ENCODE measurements around the gene RBBP8. TPM values are rescaled to one million over a fixed set of nuclear protein-coding genes. Genes with fewer than 3 reads are reported as not detected.
A peak's percentile ranks its signal among the peaks of the same experiment; 100 is the strongest.

Gene RBBP8
- total RNA-seq, 1 donor from 2014 or later: 10.4 TPM

DNA sequence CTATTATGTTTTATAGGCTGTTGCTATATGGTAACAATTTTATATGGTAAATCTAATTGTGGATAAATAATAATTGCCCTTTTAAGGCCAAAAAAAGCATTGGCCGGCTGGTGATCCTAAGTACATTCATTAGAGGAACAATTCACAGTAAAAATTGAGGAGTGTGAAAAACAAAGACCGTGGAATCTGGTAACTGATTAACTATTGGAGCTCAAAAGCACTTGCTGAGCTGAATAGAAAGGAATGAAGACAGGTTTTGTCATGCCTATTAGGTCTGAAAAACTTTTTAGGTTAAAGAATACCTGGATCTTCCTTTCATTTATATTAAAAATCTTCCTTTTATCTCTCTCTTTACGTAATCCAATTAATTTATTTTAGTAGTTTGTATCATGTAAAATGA, 18.5 kb upstream of the RBBP8 start:
- Histone ChIP-seq H3K27me3 (ENCODE audit: control insufficient read depth in 3 of 3, insufficient read depth in 3 of 3, low read length in 3 of 3) (no peaks in the 10 kb centered on the region), H3K27ac (ENCODE audit: low read depth, low read length) (no peak overlapping the region), H3K9me3 (ENCODE audit: control insufficient read depth in 3 of 3, low read length in 3 of 3) (no peaks in the 10 kb centered on the region), H3K36me3 (ENCODE audit: control insufficient read depth in 3 of 3, insufficient read depth in 3 of 3, low read length in 3 of 3) (no peaks in the 10 kb centered on the region), H3K9ac (ENCODE audit: low read depth in 1 of 3, low read length in 3 of 3) (no peak overlapping the region), H3K4me1 (ENCODE audit: control insufficient read depth in 3 of 3, insufficient read depth in 3 of 3, low read length in 3 of 3) (no peaks in the 10 kb centered on the region), H3K4me3 (ENCODE audit: low read length in 3 of 3) (no peak overlapping the region)

GRCh38 chr18:22915337-22915736, 17.8 kb upstream of the RBBP8 start:
- Histone ChIP-seq H3K27me3 (ENCODE audit: control insufficient read depth in 3 of 3, insufficient read depth in 3 of 3, low read length in 3 of 3) (no peaks in the 10 kb centered on the region), H3K36me3 (ENCODE audit: control insufficient read depth in 3 of 3, insufficient read depth in 3 of 3, low read length in 3 of 3) (no peaks in the 10 kb centered on the region), H3K9ac (ENCODE audit: low read depth in 1 of 3, low read length in 3 of 3) (no peak overlapping the region), H3K4me3 (ENCODE audit: low read length in 3 of 3) (no peak overlapping the region), H3K4me1 (ENCODE audit: control insufficient read depth in 3 of 3, insufficient read depth in 3 of 3, low read length in 3 of 3) (no peaks in the 10 kb centered on the region), H3K9me3 (ENCODE audit: control insufficient read depth in 3 of 3, low read length in 3 of 3) (no peaks in the 10 kb centered on the region), H3K27ac (ENCODE audit: low read depth, low read length) (no peak overlapping the region)

DNA sequence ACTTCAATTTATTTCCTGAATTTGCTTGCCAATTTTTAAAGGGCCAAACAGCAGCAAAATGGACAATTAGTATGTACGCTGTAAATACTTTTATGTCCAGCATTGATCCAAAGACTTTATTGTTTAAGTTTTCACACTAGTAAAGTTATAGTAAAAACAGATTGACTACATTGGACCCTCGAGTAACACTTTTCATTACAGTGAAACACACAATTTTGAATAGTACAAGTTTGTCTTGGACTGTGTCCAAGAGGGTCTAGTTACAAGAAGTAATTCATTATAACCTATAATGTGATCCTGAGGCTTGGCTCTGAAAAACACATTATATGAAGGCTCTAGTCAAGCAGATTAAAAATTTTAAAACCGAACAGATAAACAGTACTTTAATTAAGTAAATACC, 11.4 kb upstream of the RBBP8 start:
- H3K27ac ChIP-seq (ENCODE audit: low read depth, low read length): no peak overlapping the region
- H3K27me3 ChIP-seq (ENCODE audit: control insufficient read depth in 3 of 3, insufficient read depth in 3 of 3, low read length in 3 of 3): no peaks in the 10 kb centered on the region
- no peak overlapping the region for H3K4me3 ChIP-seq (ENCODE audit: low read length in 3 of 3)
- no peaks in the 10 kb centered on the region for H3K36me3 ChIP-seq (ENCODE audit: control insufficient read depth in 3 of 3, insufficient read depth in 3 of 3, low read length in 3 of 3)
- H3K9me3 ChIP-seq (ENCODE audit: control insufficient read depth in 3 of 3, low read length in 3 of 3): no peaks in the 10 kb centered on the region
- no peaks in the 10 kb centered on the region for H3K4me1 ChIP-seq (ENCODE audit: control insufficient read depth in 3 of 3, insufficient read depth in 3 of 3, low read length in 3 of 3)
- H3K9ac ChIP-seq (ENCODE audit: low read depth in 1 of 3, low read length in 3 of 3): no peak overlapping the region

DNA sequence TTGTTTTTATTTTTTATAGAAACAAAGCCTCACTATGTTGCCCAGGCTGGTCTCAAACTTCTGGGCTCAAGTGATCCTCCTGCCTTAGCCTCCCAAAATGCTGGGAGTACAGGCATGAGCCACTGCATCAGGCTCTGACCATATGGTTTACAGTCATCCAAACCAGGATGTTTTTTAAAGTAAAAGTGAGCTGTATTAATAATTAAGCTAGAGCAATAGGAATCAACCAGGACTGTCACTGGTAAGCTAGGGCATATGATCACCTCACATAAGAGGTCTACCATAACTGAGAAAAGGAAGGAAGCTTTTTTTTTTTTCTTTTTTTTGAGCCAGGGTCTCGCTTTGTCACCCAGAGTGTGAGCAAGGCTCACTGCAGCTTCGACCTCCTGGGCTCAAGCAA, 8.5 kb upstream of the RBBP8 start:
- Histone ChIP-seq H3K27me3 (ENCODE audit: control insufficient read depth in 3 of 3, insufficient read depth in 3 of 3, low read length in 3 of 3) (no peaks in the 10 kb centered on the region), H3K36me3 (ENCODE audit: control insufficient read depth in 3 of 3, insufficient read depth in 3 of 3, low read length in 3 of 3) (no peaks in the 10 kb centered on the region), H3K27ac (ENCODE audit: low read depth, low read length) (no peak overlapping the region), H3K9ac (ENCODE audit: low read depth in 1 of 3, low read length in 3 of 3) (no peak overlapping the region), H3K9me3 (ENCODE audit: control insufficient read depth in 3 of 3, low read length in 3 of 3) (no peaks in the 10 kb centered on the region), H3K4me3 (ENCODE audit: low read length in 3 of 3) (no peak overlapping the region), H3K4me1 (ENCODE audit: control insufficient read depth in 3 of 3, insufficient read depth in 3 of 3, low read length in 3 of 3) (no peaks in the 10 kb centered on the region)

- H3K27me3 ChIP-seq (ENCODE audit: control insufficient read depth in 3 of 3, insufficient read depth in 3 of 3, low read length in 3 of 3): no peaks in the 10 kb centered on the region
- no peaks in the 10 kb centered on the region for H3K36me3 ChIP-seq (ENCODE audit: control insufficient read depth in 3 of 3, insufficient read depth in 3 of 3, low read length in 3 of 3)
- H3K4me3 ChIP-seq (ENCODE audit: low read length in 3 of 3): no peak overlapping the region
- H3K9me3 ChIP-seq (ENCODE audit: control insufficient read depth in 3 of 3, low read length in 3 of 3): no peaks in the 10 kb centered on the region
- H3K9ac ChIP-seq (ENCODE audit: low read depth in 1 of 3, low read length in 3 of 3): no peak overlapping the region
- no peak overlapping the region for H3K27ac ChIP-seq (ENCODE audit: low read depth, low read length)
- no peaks in the 10 kb centered on the region for H3K4me1 ChIP-seq (ENCODE audit: control insufficient read depth in 3 of 3, insufficient read depth in 3 of 3, low read length in 3 of 3)
Measured at GRCh38 chr18:22926454-22926853, 6.7 kb upstream of the RBBP8 start.

- Histone ChIP-seq H3K27me3 (ENCODE audit: control insufficient read depth in 3 of 3, insufficient read depth in 3 of 3, low read length in 3 of 3) (no peaks in the 10 kb centered on the region), H3K4me3 (ENCODE audit: low read length in 3 of 3) (no peak overlapping the region), H3K36me3 (ENCODE audit: control insufficient read depth in 3 of 3, insufficient read depth in 3 of 3, low read length in 3 of 3) (no peaks in the 10 kb centered on the region), H3K9ac (ENCODE audit: low read depth in 1 of 3, low read length in 3 of 3) (no peak overlapping the region), H3K4me1 (ENCODE audit: control insufficient read depth in 3 of 3, insufficient read depth in 3 of 3, low read length in 3 of 3) (peaks cover 0 to 4% (median 3%) of the 10 kb centered on the region in 3 donors), H3K9me3 (ENCODE audit: control insufficient read depth in 3 of 3, low read length in 3 of 3) (no peaks in the 10 kb centered on the region), H3K27ac (ENCODE audit: low read depth, low read length) (no peak overlapping the region)
Measured at GRCh38 chr18:22928339-22928738, 4.8 kb upstream of the RBBP8 start.

DNA sequence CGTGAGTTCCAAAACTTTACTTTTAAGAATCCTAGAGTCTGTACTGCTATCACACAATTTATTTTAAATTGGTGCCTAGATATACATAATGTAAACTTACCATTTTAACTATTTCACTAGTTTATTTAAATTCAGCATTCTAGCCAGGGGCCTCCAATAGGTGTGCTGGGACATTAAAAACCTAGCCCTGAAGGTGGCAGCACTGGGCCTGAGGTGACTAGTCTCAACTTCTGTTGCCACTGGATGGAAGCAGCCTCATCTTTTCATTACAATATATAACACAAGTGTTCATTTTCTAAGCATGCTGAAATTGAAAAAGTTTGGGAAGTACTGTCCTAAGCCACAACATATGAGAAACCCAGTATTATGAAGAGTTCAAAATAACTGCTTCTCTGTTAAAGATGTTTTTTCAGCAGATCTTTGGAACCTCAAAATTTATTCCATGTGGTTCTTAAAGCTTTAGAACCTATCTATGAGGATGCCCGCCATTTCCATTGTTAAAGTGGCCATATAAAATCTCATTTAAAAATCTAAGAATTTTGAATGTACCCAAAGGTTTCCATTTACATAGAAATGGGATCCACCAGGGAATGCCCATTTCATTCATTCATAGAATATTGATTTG, 2.9 kb upstream of the RBBP8 start:
- no peaks in the 10 kb centered on the region for H3K36me3 ChIP-seq (ENCODE audit: control insufficient read depth in 3 of 3, insufficient read depth in 3 of 3, low read length in 3 of 3)
- no peak overlapping the region for H3K9ac ChIP-seq (ENCODE audit: low read depth in 1 of 3, low read length in 3 of 3)
- no peak overlapping the region for H3K4me3 ChIP-seq (ENCODE audit: low read length in 3 of 3)
- no peak overlapping the region for H3K27ac ChIP-seq (ENCODE audit: low read depth, low read length)
- no peaks in the 10 kb centered on the region for H3K9me3 ChIP-seq (ENCODE audit: control insufficient read depth in 3 of 3, low read length in 3 of 3)
- no peaks in the 10 kb centered on the region for H3K27me3 ChIP-seq (ENCODE audit: control insufficient read depth in 3 of 3, insufficient read depth in 3 of 3, low read length in 3 of 3)
- peaks cover 3 to 9% (median 3%) of the 10 kb centered on the region in 3 donors for H3K4me1 ChIP-seq (ENCODE audit: control insufficient read depth in 3 of 3, insufficient read depth in 3 of 3, low read length in 3 of 3)

- no peaks in the 10 kb centered on the region for H3K36me3 ChIP-seq (ENCODE audit: control insufficient read depth in 3 of 3, insufficient read depth in 3 of 3, low read length in 3 of 3)
- H3K4me1 ChIP-seq (ENCODE audit: control insufficient read depth in 3 of 3, insufficient read depth in 3 of 3, low read length in 3 of 3): peaks cover 3 to 9% (median 3%) of the 10 kb centered on the region in 3 donors
Measured at GRCh38 chr18:22932885-22933205, 283 bp upstream of the RBBP8 start.

DNA sequence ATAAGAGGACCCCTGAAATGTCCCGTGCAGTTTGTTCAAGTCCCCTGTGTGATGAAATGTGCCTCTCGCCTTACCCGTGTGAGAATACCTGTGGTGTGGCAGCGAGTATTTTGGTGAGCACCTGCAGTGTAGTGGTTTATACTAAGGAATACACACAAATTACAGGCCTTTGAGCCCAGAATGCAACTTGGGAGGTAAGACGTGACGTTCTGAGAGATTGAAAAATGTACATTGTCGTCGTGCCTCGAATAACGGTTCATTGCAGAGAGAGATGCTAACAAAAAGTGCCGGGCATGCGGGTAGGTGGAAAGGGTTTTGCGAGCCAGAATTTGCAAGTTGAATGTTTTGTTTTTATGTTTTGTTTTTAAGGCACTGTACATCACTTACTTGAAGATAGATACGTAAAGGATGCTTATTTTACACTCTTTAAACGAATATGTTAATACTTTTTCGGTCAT, 867 bp downstream of the RBBP8 start:
- H3K4me3 ChIP-seq (ENCODE audit: low read length in 3 of 3): peak overlapping the region; percentile 85 to 94 (median 86)
- no peaks in the 10 kb centered on the region for H3K36me3 ChIP-seq (ENCODE audit: control insufficient read depth in 3 of 3, insufficient read depth in 3 of 3, low read length in 3 of 3)
- H3K4me1 ChIP-seq (ENCODE audit: control insufficient read depth in 3 of 3, insufficient read depth in 3 of 3, low read length in 3 of 3): peaks cover 3 to 9% (median 3%) of the 10 kb centered on the region in 3 donors
- peak overlapping the region; percentile 80 to 91 (median 81) for H3K9ac ChIP-seq (ENCODE audit: low read depth in 1 of 3, low read length in 3 of 3)
- H3K27ac ChIP-seq (ENCODE audit: low read depth, low read length): peak overlapping the region; percentile 90
- H3K27me3 ChIP-seq (ENCODE audit: control insufficient read depth in 3 of 3, insufficient read depth in 3 of 3, low read length in 3 of 3): no peaks in the 10 kb centered on the region
- H3K9me3 ChIP-seq (ENCODE audit: control insufficient read depth in 3 of 3, low read length in 3 of 3): no peaks in the 10 kb centered on the region

More at GRCh38 chr18:22932885-22933205, 283 bp upstream of the RBBP8 start:
- Histone ChIP-seq H3K27me3 (ENCODE audit: control insufficient read depth in 3 of 3, insufficient read depth in 3 of 3, low read length in 3 of 3) (no peaks in the 10 kb centered on the region), H3K4me3 (ENCODE audit: low read length in 3 of 3) (peak overlapping the region; percentile 85 to 94 (median 86)), H3K27ac (ENCODE audit: low read depth, low read length) (peak overlapping the region; percentile 90), H3K9me3 (ENCODE audit: control insufficient read depth in 3 of 3, low read length in 3 of 3) (no peaks in the 10 kb centered on the region), H3K9ac (ENCODE audit: low read depth in 1 of 3, low read length in 3 of 3) (peak overlapping the region; percentile 80 to 91 (median 81))

DNA sequence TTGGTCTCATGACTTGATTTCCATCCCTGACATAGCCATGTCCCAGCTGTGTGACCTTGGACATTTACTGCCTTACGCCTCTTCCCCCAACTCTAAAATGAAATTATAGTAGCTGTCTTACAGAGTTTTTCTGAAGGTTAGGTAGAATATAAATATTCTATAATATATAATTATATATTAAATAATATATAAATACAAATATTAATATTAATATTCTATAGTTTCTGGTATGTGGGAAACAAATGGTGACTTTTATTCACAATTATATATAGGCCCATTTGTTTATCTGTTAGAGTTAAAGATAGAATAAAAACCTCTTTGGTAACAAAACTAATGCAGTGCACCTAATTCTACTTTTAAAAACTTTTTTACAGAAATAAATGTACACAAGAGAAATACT, 1.7 kb downstream of the RBBP8 start:
- H3K27ac ChIP-seq (ENCODE audit: low read depth, low read length): no peak overlapping the region
- H3K9me3 ChIP-seq (ENCODE audit: control insufficient read depth in 3 of 3, low read length in 3 of 3): no peaks in the 10 kb centered on the region
- H3K36me3 ChIP-seq (ENCODE audit: control insufficient read depth in 3 of 3, insufficient read depth in 3 of 3, low read length in 3 of 3): no peaks in the 10 kb centered on the region
- H3K27me3 ChIP-seq (ENCODE audit: control insufficient read depth in 3 of 3, insufficient read depth in 3 of 3, low read length in 3 of 3): no peaks in the 10 kb centered on the region
- H3K4me3 ChIP-seq (ENCODE audit: low read length in 3 of 3): no peak overlapping the region
- H3K9ac ChIP-seq (ENCODE audit: low read depth in 1 of 3, low read length in 3 of 3): no peak overlapping the region
- H3K4me1 ChIP-seq (ENCODE audit: control insufficient read depth in 3 of 3, insufficient read depth in 3 of 3, low read length in 3 of 3): peaks cover 3 to 9% (median 3%) of the 10 kb centered on the region in 3 donors
